ENCODE results near the gene IL12B. TPM values are rescaled to one million over a fixed set of nuclear protein-coding genes. Genes with fewer than 3 reads are reported as not detected.
"Not testable (repeated sequence)": the region's sequence is repeated elsewhere in the genome, so short reads cannot be mapped to it uniquely, and the experiment has no call there.

IL12B gene
- total RNA-seq, 2 experiments from 2014 or later = 0.07 TPM; not detected in 1

- Mint-ChIP-seq H3K4me1 (no peaks in the 10 kb centered on the region), H3K9me3 (ENCODE audit: low read depth) (peaks cover 22% of the 10 kb centered on the region), H3K36me3 (peaks cover 4% of the 10 kb centered on the region), H3K27me3 (peaks cover 31% of the 10 kb centered on the region), H3K27ac (no peak overlapping the region), H3K4me3 (no peak overlapping the region)
- ATAC-seq = no peak
- CTCF ChIA-PET = interaction anchor here (0.9 kb wide), 1 partner anchor 14 kb away, joined by 4 read pairs; no protein-coding TSS in a partner anchor
- DNase-seq = no peak
Observed at GRCh38 chr5:159303286-159303685, 27.0 kb downstream of the IL12B start.

- CTCF ChIA-PET, H3K36me3 Mint-ChIP-seq, H3K27ac Mint-ChIP-seq, H3K4me3 Mint-ChIP-seq, H3K4me1 Mint-ChIP-seq, ATAC-seq, DNase-seq: not testable (repeated sequence)
- H3K9me3 Mint-ChIP-seq (ENCODE audit: low read depth) = peaks cover 27% of the 10 kb centered on the region
- peaks cover 21% of the 10 kb centered on the region for H3K27me3 Mint-ChIP-seq
Observed at GRCh38 chr5:159301929-159302860, 28.1 kb downstream of the IL12B start.

GRCh38 chr5:159301466-159301865, 28.8 kb downstream of the IL12B start:
- H3K27me3 Mint-ChIP-seq = peaks cover 20% of the 10 kb centered on the region
- DNase-seq = no peak
- H3K27ac Mint-ChIP-seq = no peak overlapping the region
- H3K36me3 Mint-ChIP-seq = peaks cover 6% of the 10 kb centered on the region
- CTCF ChIA-PET = no interaction called here
- H3K4me1 Mint-ChIP-seq = no peaks in the 10 kb centered on the region
- H3K4me3 Mint-ChIP-seq = no peak overlapping the region
- peaks cover 27% of the 10 kb centered on the region for H3K9me3 Mint-ChIP-seq (ENCODE audit: low read depth)
- ATAC-seq = no peak

GRCh38 chr5:159297300-159297699, 33.0 kb downstream of the IL12B start:
- DNase-seq, H3K27ac Mint-ChIP-seq, H3K4me1 Mint-ChIP-seq, H3K27me3 Mint-ChIP-seq, H3K36me3 Mint-ChIP-seq, ATAC-seq, CTCF ChIA-PET, H3K4me3 Mint-ChIP-seq: not testable (repeated sequence)
- peaks cover 20% of the 10 kb centered on the region for H3K9me3 Mint-ChIP-seq (ENCODE audit: low read depth)

GRCh38 chr5:159294921-159295320, 35.4 kb downstream of the IL12B start:
- no peak overlapping the region for H3K4me3 Mint-ChIP-seq
- H3K36me3 Mint-ChIP-seq = peaks cover 2% of the 10 kb centered on the region
- H3K4me1 Mint-ChIP-seq = no peaks in the 10 kb centered on the region

GRCh38 chr5:159290741-159291140, 39.5 kb downstream of the IL12B start:
- Mint-ChIP-seq H3K27ac (no peak overlapping the region), H3K36me3 (no peaks in the 10 kb centered on the region), H3K4me1 (no peaks in the 10 kb centered on the region), H3K9me3 (ENCODE audit: low read depth) (no peaks in the 10 kb centered on the region), H3K4me3 (no peak overlapping the region), H3K27me3 (no peaks in the 10 kb centered on the region)
- DNase-seq (no peak), ATAC-seq (no peak)
- CTCF ChIA-PET = interaction anchor here (0.7 to 1.8 kb wide), 3 partner anchors 16 to 696 kb away, joined by 3 to 7 read pairs (median 3); no protein-coding TSS in a partner anchor

More at GRCh38 chr5:159294921-159295320, 35.4 kb downstream of the IL12B start:
- H3K27me3 Mint-ChIP-seq = peaks cover 7% of the 10 kb centered on the region
- H3K9me3 Mint-ChIP-seq (ENCODE audit: low read depth) = peaks cover 12% of the 10 kb centered on the region
- no peak overlapping the region for H3K27ac Mint-ChIP-seq
- CTCF ChIA-PET = no interaction called here
- no peak for DNase-seq
- no peak for ATAC-seq

GRCh38 chr5:159286420-159287035, 43.8 kb downstream of the IL12B start:
- H3K4me3 Mint-ChIP-seq = no peak overlapping the region
- peaks cover 4% of the 10 kb centered on the region for H3K36me3 Mint-ChIP-seq
- no peak for ATAC-seq
- H3K4me1 Mint-ChIP-seq = no peaks in the 10 kb centered on the region
- no peaks in the 10 kb centered on the region for H3K27me3 Mint-ChIP-seq
- no peak for DNase-seq
- H3K9me3 Mint-ChIP-seq (ENCODE audit: low read depth) = no peaks in the 10 kb centered on the region
- no peak overlapping the region for H3K27ac Mint-ChIP-seq
- CTCF ChIA-PET = interaction anchor here (0.8 to 1.8 kb wide), 6 partner anchors 12 to 701 kb away, joined by 3 to 12 read pairs (median 5); no protein-coding TSS in a partner anchor

GRCh38 chr5:159274676-159275075, 55.6 kb downstream of the IL12B start:
- Mint-ChIP-seq H3K4me3 (no peak overlapping the region), H3K36me3 (peaks cover 37% of the 10 kb centered on the region), H3K4me1 (peaks cover 14% of the 10 kb centered on the region), H3K27me3 (no peaks in the 10 kb centered on the region), H3K9me3 (ENCODE audit: low read depth) (no peaks in the 10 kb centered on the region), H3K27ac (peak overlapping the region; percentile 42)
- ATAC-seq (no peak), DNase-seq (no peak)
- CTCF ChIA-PET = interaction anchor here (0.9 to 1.9 kb wide), 3 partner anchors 12 to 118 kb away, joined by 3 to 7 read pairs (median 3); no protein-coding TSS in a partner anchor

GRCh38 chr5:159273923-159274322, 56.4 kb downstream of the IL12B start:
- H3K27me3 Mint-ChIP-seq = no peaks in the 10 kb centered on the region
- H3K9me3 Mint-ChIP-seq (ENCODE audit: low read depth) = no peaks in the 10 kb centered on the region
- no peak overlapping the region for H3K27ac Mint-ChIP-seq
- H3K4me3 Mint-ChIP-seq = no peak overlapping the region
- ATAC-seq (no peak), DNase-seq (no peak)
- H3K4me1 Mint-ChIP-seq = peaks cover 20% of the 10 kb centered on the region
- CTCF ChIA-PET = interaction anchor here (1.9 kb wide), 1 partner anchor 117 kb away, joined by 7 read pairs; no protein-coding TSS in a partner anchor
- H3K36me3 Mint-ChIP-seq = peaks cover 36% of the 10 kb centered on the region

GRCh38 chr5:159269723-159270122, 60.6 kb downstream of the IL12B start:
- H3K36me3 Mint-ChIP-seq = peaks cover 57% of the 10 kb centered on the region
- H3K27ac Mint-ChIP-seq = no peak overlapping the region
- CTCF ChIA-PET = no interaction called here
- no peaks in the 10 kb centered on the region for H3K27me3 Mint-ChIP-seq
- H3K4me1 Mint-ChIP-seq = peaks cover 22% of the 10 kb centered on the region
- no peak for DNase-seq
- peaks cover 7% of the 10 kb centered on the region for H3K9me3 Mint-ChIP-seq (ENCODE audit: low read depth)
- H3K4me3 Mint-ChIP-seq = no peak overlapping the region
- ATAC-seq = no peak

- ATAC-seq; H3K27ac Mint-ChIP-seq; H3K9me3 Mint-ChIP-seq (ENCODE audit: low read depth); H3K4me3 Mint-ChIP-seq; CTCF ChIA-PET; DNase-seq; H3K27me3 Mint-ChIP-seq: not testable (repeated sequence)
- peaks cover 58% of the 10 kb centered on the region for H3K36me3 Mint-ChIP-seq
- peaks cover 44% of the 10 kb centered on the region for H3K4me1 Mint-ChIP-seq
Observed at GRCh38 chr5:159266764-159267163, 63.5 kb downstream of the IL12B start.
